PC-3 (cell line): Measurements from ENCODE around the gene CMBL. TPM values are rescaled to one million over a fixed set of nuclear protein-coding genes. Genes with fewer than 3 reads are reported as not detected.

Experiments
- ATAC-seq: fragments of 200-7000 bp; cut with Tn5 transposase; 2 replicates; pipeline ENCODE4 v1.9.1; 2020; ENCODE audit warnings: mild to moderate bottlenecking, moderate library complexity
- BruUV-seq: library from RNA; stranded (reverse); fragments of 400-500 nt; replicated peaks from 2 replicates; lab custom pipeline; 2021; lab: Mats Ljungman, UMichigan
- CTCF ChIA-PET: fragments of 300-600 bp; sonication (Branson Sonifier 250); formaldehyde crosslinking; loops from one replicate; lab custom pipeline; 2022; ENCODE audit warnings: antibody characterized with exemption; lab: Charles Lee
- POLR2A ChIA-PET: fragments of 300-600 bp; sonication (Branson Sonifier 250); formaldehyde crosslinking; loops from one replicate; lab custom pipeline; 2022; ENCODE audit warnings: antibody characterized with exemption; ENCODE audit not compliant: unreplicated experiment; lab: Charles Lee
- DNase-seq: peaks from one replicate; pipeline ENCODE4 v3.0.0-alpha.2; 2015
- H2AFZ ChIP-seq: fragments of 300-600 bp; sonication (generic); 2 replicates; pipeline ENCODE4 v1.6.0; 2016; ENCODE audit warnings: antibody characterized with exemption, low read length
- H3F3A ChIP-seq: fragments of 300-600 bp; sonication (generic); one replicate; pipeline ENCODE4 v1.6.0; 2017; ENCODE audit warnings: antibody characterized with exemption, low read length, control low read depth, mild to moderate bottlenecking; ENCODE audit not compliant: unreplicated experiment
- H3K27ac ChIP-seq: fragments of 300-600 bp; sonication (generic); 2 replicates; pipeline ENCODE4 v1.5.1; 2016; ENCODE audit warnings: mild to moderate bottlenecking, low read length
- H3K27me3 ChIP-seq: fragments of 300-600 bp; sonication (generic); 2 replicates; pipeline ENCODE4 v1.6.1; 2016; ENCODE audit warnings: low read length, mixed read lengths
- H3K36me3 ChIP-seq: fragments of 300-600 bp; sonication (generic); 2 replicates; pipeline ENCODE4 v1.6.1; 2016; ENCODE audit warnings: low read depth, mixed run types, low read length, mixed read lengths
- H3K4me1 ChIP-seq: fragments of 300-600 bp; sonication (generic); 2 replicates; pipeline ENCODE4 v1.5.1; 2016; ENCODE audit warnings: low read length; ENCODE audit not compliant: insufficient read depth
- H3K4me2 ChIP-seq: fragments of 300-600 bp; sonication (generic); 2 replicates; pipeline ENCODE4 v1.6.0; 2016; ENCODE audit warnings: low read length
- H3K4me3 ChIP-seq: fragments of 300-600 bp; sonication (generic); 2 replicates; pipeline ENCODE4 v1.5.1; 2016; ENCODE audit warnings: mild to moderate bottlenecking, low read length, mixed read lengths
- H3K79me2 ChIP-seq: fragments of 300-600 bp; sonication (generic); 2 replicates; pipeline ENCODE4 v1.6.1; 2017; ENCODE audit warnings: low read length, mixed read lengths
- H3K9ac ChIP-seq: fragments of 300-600 bp; sonication (generic); 2 replicates; pipeline ENCODE4 v1.6.0; 2016; ENCODE audit warnings: mild to moderate bottlenecking, low read length
- H3K9me2 ChIP-seq: fragments of 300-600 bp; sonication (generic); replicated peaks from 2 replicates; pipeline ENCODE4 v1.6.1; 2016; ENCODE audit warnings: mixed run types, low read length, mixed read lengths
- H3K9me3 ChIP-seq: fragments of 300-600 bp; sonication (generic); 2 replicates; pipeline ENCODE4 v1.6.1; 2016; ENCODE audit warnings: low read length, mixed read lengths
- H4K20me1 ChIP-seq: fragments of 300-600 bp; sonication (generic); 2 replicates; pipeline ENCODE4 v1.6.1; 2016; ENCODE audit warnings: low read length, mixed read lengths
- EZH2 ChIP-seq: fragments of 300-600 bp; sonication (generic); IDR thresholded peaks from one replicate; pipeline ENCODE4 v1.6.1; 2017; ENCODE audit warnings: antibody characterized with exemption, mild to moderate bottlenecking, low read length; ENCODE audit not compliant: unreplicated experiment
- EZH2phosphoT487 ChIP-seq: fragments of 300-600 bp; sonication (generic); IDR thresholded peaks from 2 replicates; pipeline ENCODE4 v1.6.1; 2018; ENCODE audit warnings: mild to moderate bottlenecking, antibody characterized with exemption, low read length, borderline replicate concordance
- intact Hi-C: fragments of 100-400 bp; cut with micrococcal nuclease; formaldehyde crosslinking; loops from 2 replicates; pipeline ENCODE4 v1.9.0; 2023
- total RNA-seq: library from RNA; depleted of rRNA; stranded (reverse); fragments of >200 nt; gene quantifications from 2 replicates; pipeline ENCODE4 v1.2.3, GENCODE V29; 2014
- TF ChIP-seq, protein P1 (sequence below): fragments of 300-600 bp; sonication (generic); conservative IDR thresholded peaks from 2 replicates; pipeline ENCODE4 v1.5.1; 2017; ENCODE audit warnings: antibody characterized with exemption, low read depth, mild to moderate bottlenecking, low read length

The CMBL gene
- total RNA-seq, 1 experiment from 2014 or later, result 35.7 TPM

DNA sequence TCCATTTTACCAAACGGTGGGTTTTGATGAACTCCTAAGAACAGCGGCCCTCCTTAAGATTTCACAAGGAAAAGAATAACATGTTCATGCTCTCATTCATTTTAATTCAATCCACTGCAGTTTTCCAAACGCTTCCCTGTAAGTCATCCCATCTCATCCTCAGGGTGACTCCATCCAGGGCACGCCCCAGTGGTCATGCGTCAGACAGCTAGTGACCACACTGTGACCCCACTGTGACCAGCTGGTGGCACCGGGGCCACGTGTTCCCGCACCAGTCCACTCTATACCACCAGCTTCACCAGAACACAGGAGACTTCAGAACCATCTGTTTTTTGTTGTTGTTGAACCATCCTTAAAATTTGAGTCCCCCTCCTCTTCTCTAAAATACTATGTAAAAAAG, 72.4 kb downstream of the CMBL start:
- H3K36me3 ChIP-seq, result peaks cover 7% of the 10 kb centered on the region
- no peaks in the 10 kb centered on the region for H3K9me3 ChIP-seq
- no peaks in the 10 kb centered on the region for H3F3A ChIP-seq
- no peaks in the 10 kb centered on the region for H3K27me3 ChIP-seq
- TF ChIP-seq, protein P1, sequence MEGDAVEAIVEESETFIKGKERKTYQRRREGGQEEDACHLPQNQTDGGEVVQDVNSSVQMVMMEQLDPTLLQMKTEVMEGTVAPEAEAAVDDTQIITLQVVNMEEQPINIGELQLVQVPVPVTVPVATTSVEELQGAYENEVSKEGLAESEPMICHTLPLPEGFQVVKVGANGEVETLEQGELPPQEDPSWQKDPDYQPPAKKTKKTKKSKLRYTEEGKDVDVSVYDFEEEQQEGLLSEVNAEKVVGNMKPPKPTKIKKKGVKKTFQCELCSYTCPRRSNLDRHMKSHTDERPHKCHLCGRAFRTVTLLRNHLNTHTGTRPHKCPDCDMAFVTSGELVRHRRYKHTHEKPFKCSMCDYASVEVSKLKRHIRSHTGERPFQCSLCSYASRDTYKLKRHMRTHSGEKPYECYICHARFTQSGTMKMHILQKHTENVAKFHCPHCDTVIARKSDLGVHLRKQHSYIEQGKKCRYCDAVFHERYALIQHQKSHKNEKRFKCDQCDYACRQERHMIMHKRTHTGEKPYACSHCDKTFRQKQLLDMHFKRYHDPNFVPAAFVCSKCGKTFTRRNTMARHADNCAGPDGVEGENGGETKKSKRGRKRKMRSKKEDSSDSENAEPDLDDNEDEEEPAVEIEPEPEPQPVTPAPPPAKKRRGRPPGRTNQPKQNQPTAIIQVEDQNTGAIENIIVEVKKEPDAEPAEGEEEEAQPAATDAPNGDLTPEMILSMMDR, result no peak
- TF ChIP-seq EZH2 (no peak), EZH2phosphoT487 (no peak)
- ATAC-seq (peak; percentile 65), DNase-seq (peak; percentile 48)
- H3K4me3 ChIP-seq, result no peak overlapping the region
- H2AFZ ChIP-seq, result no peak overlapping the region
- H3K4me1 ChIP-seq, result peaks cover 21% of the 10 kb centered on the region
- H3K4me2 ChIP-seq, result no peak overlapping the region
- no peaks in the 10 kb centered on the region for H3K9me2 ChIP-seq
- H3K79me2 ChIP-seq, result no peaks in the 10 kb centered on the region
- H4K20me1 ChIP-seq, result no peaks in the 10 kb centered on the region
- no peak overlapping the region for H3K27ac ChIP-seq
- intact Hi-C loops, result loop anchor here (10.0 kb wide), 1 partner anchor 691 kb away; the partner anchor contains the start of gene SEMA5A
- no peak overlapping the region for H3K9ac ChIP-seq
- ChIA-PET POLR2A (no interaction called here), CTCF (no interaction called here)
- no TSS peak for BruUV-seq

- CTCF ChIA-PET, result interaction anchor here (0.5 to 0.7 kb wide), 3 partner anchors 19 to 875 kb away, joined by 3 to 4 read pairs (median 3); no protein-coding TSS in a partner anchor
- ATAC-seq, result peak; percentile 94
- Histone ChIP-seq H4K20me1 (no peaks in the 10 kb centered on the region), H3K9ac (no peak overlapping the region), H2AFZ (peak overlapping the region; percentile 43), H3K27me3 (no peaks in the 10 kb centered on the region), H3F3A (no peaks in the 10 kb centered on the region), H3K4me1 (peaks cover 21% of the 10 kb centered on the region), H3K36me3 (peaks cover 7% of the 10 kb centered on the region), H3K4me2 (peak overlapping the region; percentile 26), H3K4me3 (no peak overlapping the region), H3K9me3 (no peaks in the 10 kb centered on the region), H3K27ac (peak overlapping the region; percentile 16), H3K9me2 (no peaks in the 10 kb centered on the region), H3K79me2 (no peaks in the 10 kb centered on the region)
- intact Hi-C loops, result loop anchor here (1.0 to 10.0 kb wide), 2 partner anchors 93 to 689 kb away; partner anchors contain the start of gene SEMA5A
- TF ChIP-seq, protein P1, result peak; percentile 95
- TF ChIP-seq EZH2, result no peak
- no TSS peak for BruUV-seq
- POLR2A ChIA-PET, result interaction anchor here (0.7 kb wide), 1 partner anchor 734 kb away, joined by 5 read pairs; no protein-coding TSS in a partner anchor
- peak; percentile 95 for DNase-seq
Measured at GRCh38 chr5:10233505-10233904, 74.2 kb downstream of the CMBL start.

- TF ChIP-seq EZH2phosphoT487 (no peak), EZH2 (no peak)
- TF ChIP-seq, protein P1, result no peak
- CTCF ChIA-PET, result interaction anchor here (0.5 to 0.7 kb wide), 3 partner anchors 19 to 874 kb away, joined by 3 to 4 read pairs (median 3); no protein-coding TSS in a partner anchor
- Histone ChIP-seq H4K20me1 (no peaks in the 10 kb centered on the region), H3K9me2 (no peaks in the 10 kb centered on the region), H3K4me3 (no peak overlapping the region), H3K4me2 (peak overlapping the region; percentile 26), H2AFZ (no peak overlapping the region), H3K4me1 (peaks cover 21% of the 10 kb centered on the region), H3F3A (no peaks in the 10 kb centered on the region), H3K27ac (peak overlapping the region; percentile 12), H3K79me2 (no peaks in the 10 kb centered on the region), H3K9ac (no peak overlapping the region), H3K9me3 (no peaks in the 10 kb centered on the region), H3K27me3 (no peaks in the 10 kb centered on the region), H3K36me3 (peaks cover 7% of the 10 kb centered on the region)
- intact Hi-C loops, result loop anchor here (1.0 to 10.0 kb wide), 2 partner anchors 93 to 688 kb away; partner anchors contain the start of gene SEMA5A
- ATAC-seq, result no peak
- BruUV-seq, result no TSS peak
- POLR2A ChIA-PET, result interaction anchor here (0.7 kb wide), 1 partner anchor 733 kb away, joined by 5 read pairs; no protein-coding TSS in a partner anchor
- no peak for DNase-seq
Measured at GRCh38 chr5:10233011-10233410, 74.7 kb downstream of the CMBL start.
